ENCODE measurements around the gene PCDHGA7. TPM values are rescaled to one million over a fixed set of nuclear protein-coding genes. Genes with fewer than 3 reads are reported as not detected.

The PCDHGA7 gene
- total RNA-seq, 1 donor, result 8.4 TPM

GRCh38 chr5:141417494-141418172 lies 35.1 kb downstream of the PCDHGA7 start, which contains the start of gene PCDHGB7:
PCDHGB7 (plus strand) TSS chr5:141417677; CDS start chr5:141417860, 183 bp downstream.
- H3K4me3 ChIP-seq (ENCODE audit: low read depth, low read length), result peak within 1 kb of the TSS; percentile 66
- TF ChIP-seq, protein P1, sequence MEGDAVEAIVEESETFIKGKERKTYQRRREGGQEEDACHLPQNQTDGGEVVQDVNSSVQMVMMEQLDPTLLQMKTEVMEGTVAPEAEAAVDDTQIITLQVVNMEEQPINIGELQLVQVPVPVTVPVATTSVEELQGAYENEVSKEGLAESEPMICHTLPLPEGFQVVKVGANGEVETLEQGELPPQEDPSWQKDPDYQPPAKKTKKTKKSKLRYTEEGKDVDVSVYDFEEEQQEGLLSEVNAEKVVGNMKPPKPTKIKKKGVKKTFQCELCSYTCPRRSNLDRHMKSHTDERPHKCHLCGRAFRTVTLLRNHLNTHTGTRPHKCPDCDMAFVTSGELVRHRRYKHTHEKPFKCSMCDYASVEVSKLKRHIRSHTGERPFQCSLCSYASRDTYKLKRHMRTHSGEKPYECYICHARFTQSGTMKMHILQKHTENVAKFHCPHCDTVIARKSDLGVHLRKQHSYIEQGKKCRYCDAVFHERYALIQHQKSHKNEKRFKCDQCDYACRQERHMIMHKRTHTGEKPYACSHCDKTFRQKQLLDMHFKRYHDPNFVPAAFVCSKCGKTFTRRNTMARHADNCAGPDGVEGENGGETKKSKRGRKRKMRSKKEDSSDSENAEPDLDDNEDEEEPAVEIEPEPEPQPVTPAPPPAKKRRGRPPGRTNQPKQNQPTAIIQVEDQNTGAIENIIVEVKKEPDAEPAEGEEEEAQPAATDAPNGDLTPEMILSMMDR (IDR thresholded peaks at IDR 0.05; ENCODE audit: insufficient read depth, low read length), result peak; percentile 87
- DNase-seq (ENCODE audit: low read depth), result peak; percentile 87

- DNase-seq (ENCODE audit: low read depth), result no peak
- TF ChIP-seq, protein P1 (IDR thresholded peaks at IDR 0.05; ENCODE audit: insufficient read depth, low read length), result no peak
Measured at GRCh38 chr5:141419074-141419880, 36.7 kb downstream of the PCDHGA7 start.

GRCh38 chr5:141420855-141421488 lies 38.4 kb downstream of the PCDHGA7 start, which contains the start of gene PCDHGA11:
PCDHGA11 (plus strand) TSS chr5:141421051; CDS start chr5:141421228, 177 bp downstream.
- DNase-seq (ENCODE audit: low read depth), result peak; percentile 84
- TF ChIP-seq, protein P1 (IDR thresholded peaks at IDR 0.05; ENCODE audit: insufficient read depth, low read length), result peak; percentile 75
- H3K4me3 ChIP-seq (ENCODE audit: low read depth, low read length), result peak within 1 kb of the TSS; percentile 71

More at GRCh38 chr5:141419074-141419880, 36.7 kb downstream of the PCDHGA7 start:
- peak overlapping the region; percentile 25 for H3K4me3 ChIP-seq (ENCODE audit: low read depth, low read length)

DNA sequence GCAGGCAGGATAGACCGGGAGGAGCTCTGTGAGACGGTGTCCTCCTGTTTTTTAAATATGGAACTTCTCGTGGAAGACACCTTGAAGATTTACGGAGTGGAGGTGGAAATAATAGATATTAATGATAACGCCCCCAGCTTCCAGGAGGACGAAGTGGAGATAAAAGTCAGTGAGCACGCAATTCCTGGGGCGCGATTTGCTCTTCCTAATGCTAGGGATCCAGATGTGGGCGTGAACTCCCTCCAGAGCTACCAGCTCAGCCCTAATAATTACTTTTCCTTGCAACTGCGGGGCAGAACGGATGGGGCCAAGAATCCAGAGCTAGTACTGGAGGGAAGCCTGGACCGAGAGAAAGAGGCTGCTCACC lies 38.9 kb downstream of the PCDHGA7 start:
- peak; percentile 45 for DNase-seq (ENCODE audit: low read depth)
- TF ChIP-seq, protein P1 (IDR thresholded peaks at IDR 0.05; ENCODE audit: insufficient read depth, low read length), result no peak
- peak overlapping the region; percentile 71 for H3K4me3 ChIP-seq (ENCODE audit: low read depth, low read length)

DNA sequence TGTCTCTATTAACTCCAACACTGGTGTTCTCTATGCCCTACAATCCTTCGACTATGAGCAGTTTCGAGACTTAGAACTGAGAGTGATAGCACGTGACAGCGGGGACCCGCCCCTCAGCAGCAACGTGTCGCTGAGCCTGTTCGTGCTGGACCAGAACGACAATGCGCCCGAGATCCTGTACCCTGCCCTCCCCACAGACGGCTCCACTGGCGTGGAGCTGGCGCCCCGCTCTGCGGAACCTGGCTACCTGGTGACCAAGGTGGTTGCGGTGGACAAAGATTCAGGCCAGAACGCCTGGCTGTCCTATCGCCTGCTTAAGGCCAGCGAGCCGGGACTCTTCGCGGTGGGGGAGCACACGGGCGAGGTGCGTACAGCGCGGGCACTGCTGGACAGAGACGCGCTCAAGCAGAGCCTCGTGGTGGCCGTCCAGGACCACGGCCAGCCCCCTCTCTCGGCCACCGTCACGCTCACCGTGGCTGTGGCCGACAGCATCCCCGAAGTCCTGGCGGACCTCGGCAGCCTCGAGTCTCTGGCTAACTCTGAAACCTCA lies 40.3 kb downstream of the PCDHGA7 start:
- peak overlapping the region; percentile 13 for H3K4me3 ChIP-seq (ENCODE audit: low read depth, low read length)
- no peak for DNase-seq (ENCODE audit: low read depth)
- TF ChIP-seq, protein P1 (IDR thresholded peaks at IDR 0.05; ENCODE audit: insufficient read depth, low read length), result no peak

DNA sequence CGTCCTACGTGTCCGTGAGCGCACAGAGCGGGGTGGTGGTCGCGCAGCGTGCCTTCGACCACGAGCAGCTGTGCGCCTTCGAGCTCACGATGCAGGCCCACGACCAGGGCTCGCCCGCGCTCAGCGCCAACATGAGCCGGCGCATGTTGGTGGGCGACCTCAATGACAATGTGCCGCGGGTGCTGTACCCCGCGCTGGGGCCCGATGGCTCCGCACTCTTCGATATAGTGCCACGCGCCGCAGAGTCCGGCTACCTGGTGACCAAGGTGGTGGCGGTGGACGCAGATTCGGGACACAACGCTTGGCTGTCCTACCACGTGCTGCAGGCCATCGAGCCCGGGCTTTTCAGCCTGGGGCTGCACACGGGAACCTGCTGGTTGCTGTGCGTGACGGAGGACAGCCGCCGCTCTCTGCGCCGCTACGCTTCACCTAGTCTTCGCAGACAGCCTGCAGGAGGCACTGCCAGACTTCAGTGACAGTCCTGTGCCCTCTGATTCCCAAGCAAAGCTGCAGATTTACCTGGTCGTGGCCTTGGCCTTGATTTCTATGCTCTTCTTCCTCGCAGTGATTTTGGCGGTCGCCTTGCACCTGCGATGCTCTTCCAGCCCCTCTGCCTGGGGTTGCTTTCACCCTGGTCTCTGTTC lies 45.4 kb downstream of the PCDHGA7 start:
- no peak for DNase-seq (ENCODE audit: low read depth)
- no peak overlapping the region for H3K4me3 ChIP-seq (ENCODE audit: low read depth, low read length)
- TF ChIP-seq, protein P1 (IDR thresholded peaks at IDR 0.05; ENCODE audit: insufficient read depth, low read length), result no peak

Data from fibroblast of the aortic adventitia (primary cell).